CD14-positive monocyte (primary cell): ENCODE results near the gene SLC25A48. TPM values are rescaled to one million over a fixed set of nuclear protein-coding genes. Genes with fewer than 3 reads are reported as not detected.

Source experiments
- DNase-seq, 3 donors: peaks; one replicate each; pipeline ENCODE4 v3.0.0-alpha.2; 2011 to 2022
- H2AFZ ChIP-seq: 2 replicates; pipeline ENCODE4 v1.6.0; 2012; ENCODE audit warnings: mild to moderate bottlenecking, low read depth, low read length, inconsistent platforms; ENCODE audit not compliant: insufficient read depth, poor library complexity, severe bottlenecking
- H3K27ac ChIP-seq, 2 donors: 1 replicate in 1 of 2; 2 replicates in 1 of 2; pipeline ENCODE4 v1.5.1; 2012 to 2013; ENCODE audit warnings: low read length in 2 of 2, control low read depth in 1 of 2, inconsistent platforms in 1 of 2, low read depth in 1 of 2, mild to moderate bottlenecking in 1 of 2
- H3K27me3 ChIP-seq, 2 donors: one replicate each; pipeline versions ENCODE4 v1.6.0 to v1.6.1; 2011 to 2013; ENCODE audit warnings: low read length in 2 of 2; ENCODE audit not compliant: control insufficient read depth in 2 of 2, insufficient read depth in 2 of 2
- H3K36me3 ChIP-seq, 2 donors: replicated peaks in 1 of 2; 1 replicate in 1 of 2; 2 replicates in 1 of 2; pipeline versions ENCODE4 v1.5.1 to v1.6.1; 2012 to 2013; ENCODE audit warnings: low read length in 2 of 2, control low read depth in 1 of 2, inconsistent platforms in 1 of 2, mild to moderate bottlenecking in 1 of 2; ENCODE audit not compliant: insufficient read depth in 2 of 2, control insufficient read depth in 1 of 2
- H3K4me1 ChIP-seq, 2 donors: 1 replicate in 1 of 2; 2 replicates in 1 of 2; pipeline versions ENCODE4 v1.5.1 to v1.6.1; 2012 to 2013; ENCODE audit warnings: low read length in 2 of 2, control low read depth in 1 of 2, inconsistent platforms in 1 of 2, mild to moderate bottlenecking in 1 of 2, moderate library complexity in 1 of 2; ENCODE audit not compliant: insufficient read depth in 2 of 2, control insufficient read depth in 1 of 2
- H3K4me2 ChIP-seq: replicated peaks from 2 replicates; pipeline ENCODE3; 2012; ENCODE audit warnings: low read length, moderate library complexity, mild to moderate bottlenecking; ENCODE audit not compliant: poor library complexity, severe bottlenecking; ENCODE audit errors: extremely low read depth
- H3K4me3 ChIP-seq, 3 experiments: fragments of 200-600 bp in 1 of 3; sonication (generic) in 1 of 3; replicated peaks in 1 of 3; 1 replicate in 2 of 3; 2 replicates in 1 of 3; pipeline ENCODE4 v1.5.1; 2011 to 2013; ENCODE audit warnings: low read length in 3 of 3, mild to moderate bottlenecking in 3 of 3, control low read depth in 2 of 3, low read depth in 2 of 3, inconsistent platforms in 1 of 3, moderate library complexity in 1 of 3
- H3K79me2 ChIP-seq: 2 replicates; pipeline ENCODE4 v1.6.0; 2012; ENCODE audit warnings: mild to moderate bottlenecking, control low read depth, inconsistent platforms, low read length, moderate library complexity; ENCODE audit not compliant: insufficient read depth
- H3K9ac ChIP-seq: 2 replicates; pipeline ENCODE4 v1.6.0; 2017; ENCODE audit warnings: low read length, mild to moderate bottlenecking; ENCODE audit not compliant: insufficient read depth, poor library complexity, severe bottlenecking
- H3K9me3 ChIP-seq, 2 donors: replicated peaks in 1 of 2; 1 replicate in 1 of 2; 2 replicates in 1 of 2; pipeline versions ENCODE4 v1.5.1 to v1.6.1; 2012 to 2013; ENCODE audit warnings: low read length in 2 of 2, control low read depth in 1 of 2; ENCODE audit not compliant: control insufficient read depth in 1 of 2, insufficient read depth in 1 of 2
- H4K20me1 ChIP-seq: 2 replicates; pipeline ENCODE4 v1.6.0; 2012; ENCODE audit warnings: mild to moderate bottlenecking, low read length, control low read depth, moderate library complexity; ENCODE audit not compliant: insufficient read depth
- H3K27ac Mint-ChIP-seq, 7 donors: one replicate each; pipeline ENCODE4 v1.8.0; 2020; ENCODE audit warnings: mild to moderate bottlenecking in 7 of 7, mixed read lengths in 7 of 7, moderate library complexity in 6 of 7, inconsistent platforms in 2 of 7
- H3K27me3 Mint-ChIP-seq, 3 donors: one replicate each; pipeline ENCODE4 v1.8.0; 2021 to 2022; ENCODE audit warnings: low read depth in 3 of 3, mild to moderate bottlenecking in 3 of 3, mixed read lengths in 3 of 3, moderate library complexity in 3 of 3, inconsistent platforms in 1 of 3
- H3K36me3 Mint-ChIP-seq, 2 donors: one replicate each; pipeline ENCODE4 v1.8.0; 2020; ENCODE audit warnings: mixed read lengths in 2 of 2, inconsistent platforms in 1 of 2, mild to moderate bottlenecking in 1 of 2
- H3K4me1 Mint-ChIP-seq: one replicate; pipeline ENCODE4 v1.8.0; 2020; ENCODE audit warnings: mild to moderate bottlenecking, mixed read lengths
- H3K4me3 Mint-ChIP-seq, 2 donors: one replicate each; pipeline ENCODE4 v1.8.0; 2020; ENCODE audit warnings: mild to moderate bottlenecking in 2 of 2, mixed read lengths in 2 of 2, moderate library complexity in 1 of 2
- H3K9me3 Mint-ChIP-seq, 7 donors: one replicate each; pipeline ENCODE4 v1.8.0; 2020 to 2022; ENCODE audit warnings: mixed read lengths in 7 of 7, mild to moderate bottlenecking in 6 of 7, moderate library complexity in 6 of 7, inconsistent platforms in 2 of 7
- WGBS: methylation state at CpG from one replicate; pipeline ENCODE4 v1.1.5; 2013; ENCODE audit warnings: missing lambda C conversion rate; ENCODE audit not compliant: insufficient coverage; 5-methylcytosine and 5-hydroxymethylcytosine counted together
- intact Hi-C, 2 donors: fragments of 100-400 bp; cut with micrococcal nuclease; formaldehyde crosslinking; loops; one replicate each; pipeline versions ENCODE4 v1.15.0 to v1.15.1; 2023
- polyA plus RNA-seq, 3 donors: library from polyadenylated mRNA; depleted of rRNA in 1 of 3; unstranded in 2 of 3; stranded (reverse) in 1 of 3; fragments of 300-500 nt in 2 of 3; fragments of >200 nt in 1 of 3; fragmentation: Illumina TruSeq in 2 of 3; gene quantifications; 1 replicate in 2 of 3; 2 replicates in 1 of 3; pipeline ENCODE4 v1.2.3, GENCODE V29; 2012 to 2021
- TF ChIP-seq, protein P1 (sequence below): fragments of 200-600 bp; IDR thresholded peaks from one replicate; pipeline ENCODE4 v1.8.0; 2022; ENCODE audit warnings: antibody characterized with exemption, mild to moderate bottlenecking

SLC25A48 gene
- polyA plus RNA-seq, 3 donors, result not detected

DNA sequence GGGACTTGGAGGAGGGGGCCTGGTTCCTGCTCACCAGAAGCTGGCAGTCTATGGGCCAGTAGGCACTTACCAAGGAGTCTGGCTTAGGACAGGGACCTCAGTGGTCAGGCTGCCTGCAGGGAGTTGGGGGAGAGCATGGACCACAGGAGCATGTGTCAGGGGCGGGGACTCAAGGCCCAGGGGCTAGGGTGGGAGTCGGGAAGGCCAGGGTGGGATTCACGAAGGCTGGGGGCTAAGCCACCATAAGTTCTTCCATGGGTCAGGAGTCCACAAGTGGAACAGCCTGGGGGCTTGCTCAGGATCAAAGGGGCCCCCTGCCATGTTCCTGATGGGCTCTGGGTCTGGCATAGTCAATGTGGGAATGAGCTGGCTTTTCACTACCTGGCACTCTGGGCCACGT is 11.5 kb upstream of the SLC25A48 start:
- WGBS, result 83% methylated on average over 4 of the region's 4 CpGs
- peaks cover 1 to 14% (median 10%) of the 10 kb centered on the region in 3 donors for H3K27me3 Mint-ChIP-seq
- TF ChIP-seq, protein P1, sequence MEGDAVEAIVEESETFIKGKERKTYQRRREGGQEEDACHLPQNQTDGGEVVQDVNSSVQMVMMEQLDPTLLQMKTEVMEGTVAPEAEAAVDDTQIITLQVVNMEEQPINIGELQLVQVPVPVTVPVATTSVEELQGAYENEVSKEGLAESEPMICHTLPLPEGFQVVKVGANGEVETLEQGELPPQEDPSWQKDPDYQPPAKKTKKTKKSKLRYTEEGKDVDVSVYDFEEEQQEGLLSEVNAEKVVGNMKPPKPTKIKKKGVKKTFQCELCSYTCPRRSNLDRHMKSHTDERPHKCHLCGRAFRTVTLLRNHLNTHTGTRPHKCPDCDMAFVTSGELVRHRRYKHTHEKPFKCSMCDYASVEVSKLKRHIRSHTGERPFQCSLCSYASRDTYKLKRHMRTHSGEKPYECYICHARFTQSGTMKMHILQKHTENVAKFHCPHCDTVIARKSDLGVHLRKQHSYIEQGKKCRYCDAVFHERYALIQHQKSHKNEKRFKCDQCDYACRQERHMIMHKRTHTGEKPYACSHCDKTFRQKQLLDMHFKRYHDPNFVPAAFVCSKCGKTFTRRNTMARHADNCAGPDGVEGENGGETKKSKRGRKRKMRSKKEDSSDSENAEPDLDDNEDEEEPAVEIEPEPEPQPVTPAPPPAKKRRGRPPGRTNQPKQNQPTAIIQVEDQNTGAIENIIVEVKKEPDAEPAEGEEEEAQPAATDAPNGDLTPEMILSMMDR, result no peak
- DNase-seq, result no peak
- Histone ChIP-seq H3K27me3 (peaks cover 0 to 5% of the 10 kb centered on the region in 2 donors), H3K4me2 (no peak overlapping the region), H3K4me3 (no peak overlapping the region), H3K79me2 (no peaks in the 10 kb centered on the region), H2AFZ (no peak overlapping the region), H3K9ac (no peak overlapping the region), H3K4me1 (no peaks in the 10 kb centered on the region), H4K20me1 (no peaks in the 10 kb centered on the region), H3K27ac (no peak overlapping the region), H3K9me3 (no peaks in the 10 kb centered on the region), H3K36me3 (no peaks in the 10 kb centered on the region)
- no peak overlapping the region for H3K27ac Mint-ChIP-seq
- H3K36me3 Mint-ChIP-seq, result no peaks in the 10 kb centered on the region
- intact Hi-C loops, result no loop called here
- H3K4me3 Mint-ChIP-seq, result no peak overlapping the region
- H3K9me3 Mint-ChIP-seq, result peaks cover 0 to 2% (median 0%) of the 10 kb centered on the region in 7 donors
- H3K4me1 Mint-ChIP-seq, result no peaks in the 10 kb centered on the region

DNA sequence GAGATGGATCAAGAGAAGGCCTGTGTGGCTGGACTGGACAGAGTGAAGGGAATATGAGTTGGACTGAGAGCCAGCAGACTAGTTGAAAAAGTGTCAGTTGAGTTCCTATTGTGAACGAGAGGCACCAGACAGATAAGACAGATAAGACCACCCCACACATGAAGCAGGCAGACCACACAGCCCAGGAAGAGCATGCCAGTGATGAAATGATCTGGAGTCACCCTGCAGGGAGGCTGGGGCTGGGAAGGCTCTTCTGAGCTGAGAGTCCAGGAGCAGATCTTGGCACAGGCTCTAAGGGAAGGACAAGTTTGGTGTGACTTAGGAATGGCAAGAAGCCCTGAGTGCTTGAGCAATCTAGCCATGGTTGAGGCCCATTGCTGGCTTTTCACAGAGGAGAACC is 10.6 kb upstream of the SLC25A48 start:
- Histone ChIP-seq H2AFZ (no peak overlapping the region), H3K9me3 (no peaks in the 10 kb centered on the region), H3K79me2 (no peaks in the 10 kb centered on the region), H3K4me3 (no peak overlapping the region), H4K20me1 (no peaks in the 10 kb centered on the region), H3K4me1 (no peaks in the 10 kb centered on the region), H3K27me3 (peaks cover 0 to 3% of the 10 kb centered on the region in 2 donors), H3K4me2 (no peak overlapping the region), H3K27ac (no peak overlapping the region), H3K9ac (no peak overlapping the region), H3K36me3 (no peaks in the 10 kb centered on the region)
- Mint-ChIP-seq H3K36me3 (no peaks in the 10 kb centered on the region), H3K4me3 (no peak overlapping the region), H3K27me3 (peaks cover 0 to 10% (median 5%) of the 10 kb centered on the region in 3 donors), H3K27ac (peak overlapping the region in 1 of 7 donors; percentile 18), H3K4me1 (no peaks in the 10 kb centered on the region), H3K9me3 (no peaks in the 10 kb centered on the region)
- TF ChIP-seq, protein P1, result no peak
- no peak for DNase-seq
- WGBS, result no CpG with 5 or more reads among the region's 1 CpG
- intact Hi-C loops, result no loop called here
